Hematopoietic multipotent progenitor cell treated with erythropoietin and hydrocortisone succinate and interleukin-3 and kit ligand, for 6 days (in vitro differentiated cells): ENCODE measurements around the gene SH2D1B.
"Not testable (repeated sequence)": the region's sequence is repeated elsewhere in the genome, so short reads cannot be mapped to it uniquely, and the experiment has no call there.

Source experiments
- DNase-seq: peaks from one replicate; pipeline ENCODE4 v3.0.0-alpha.2; 2015

The SH2D1B gene

GRCh38 chr1:162412002-162412401, at the start of gene SH2D1B:
SH2D1B (minus strand) TSS chr1:162412136; CDS start chr1:162412016, 120 bp downstream.
- DNase-seq: no peak

GRCh38 chr1:162458236-162458635, 46.3 kb upstream of the SH2D1B start:
- DNase-seq: no peak

GRCh38 chr1:162456323-162456722, 44.4 kb upstream of the SH2D1B start:
- peak; percentile 21 for DNase-seq

GRCh38 chr1:162454361-162454760, 42.4 kb upstream of the SH2D1B start:
- DNase-seq: not testable (repeated sequence)

- DNase-seq: peak; percentile 61
Observed at GRCh38 chr1:162446946-162447345, 35.0 kb upstream of the SH2D1B start.

- no peak for DNase-seq
Observed at GRCh38 chr1:162444903-162445302, 33.0 kb upstream of the SH2D1B start.

- DNase-seq: not testable (repeated sequence)
Observed at GRCh38 chr1:162432977-162433713, 21.2 kb upstream of the SH2D1B start.

GRCh38 chr1:162430583-162430982, 18.6 kb upstream of the SH2D1B start:
- DNase-seq: no peak

GRCh38 chr1:162422662-162423375, 10.9 kb upstream of the SH2D1B start:
- DNase-seq: peak; percentile 69

- DNase-seq: no peak
Observed at GRCh38 chr1:162421258-162422164, 9.6 kb upstream of the SH2D1B start.

GRCh38 chr1:162420120-162420519, 8.2 kb upstream of the SH2D1B start:
- no peak for DNase-seq

GRCh38 chr1:162419450-162419931, 7.6 kb upstream of the SH2D1B start:
- DNase-seq: not testable (repeated sequence)

- peak; percentile 16 for DNase-seq
Observed at GRCh38 chr1:162418584-162418983, 6.6 kb upstream of the SH2D1B start.

- no peak for DNase-seq
Observed at GRCh38 chr1:162417650-162418049, 5.7 kb upstream of the SH2D1B start.

GRCh38 chr1:162416909-162417308, 5.0 kb upstream of the SH2D1B start:
- no peak for DNase-seq

GRCh38 chr1:162416215-162416614, 4.3 kb upstream of the SH2D1B start:
- no peak for DNase-seq

- no peak for DNase-seq
Observed at GRCh38 chr1:162407539-162407938, 4.4 kb downstream of the SH2D1B start.

- no peak for DNase-seq
Observed at GRCh38 chr1:162406811-162407210, 5.1 kb downstream of the SH2D1B start.

- no peak for DNase-seq
Observed at GRCh38 chr1:162405800-162406199, 6.1 kb downstream of the SH2D1B start.

GRCh38 chr1:162404550-162405160, 7.3 kb downstream of the SH2D1B start:
- no peak for DNase-seq

- DNase-seq: no peak
Observed at GRCh38 chr1:162400790-162401355, 11.1 kb downstream of the SH2D1B start.

GRCh38 chr1:162398999-162399580, 12.8 kb downstream of the SH2D1B start:
- no peak for DNase-seq
